NCI-H128 (cell line): ENCODE results near the gene RAD51AP2.

Experiments
- DNase-seq: peaks from one replicate; lab custom pipeline; 2025; ENCODE audit not compliant: unreplicated experiment; lab: John Stamatoyannopoulos, UW

RAD51AP2 gene

DNA sequence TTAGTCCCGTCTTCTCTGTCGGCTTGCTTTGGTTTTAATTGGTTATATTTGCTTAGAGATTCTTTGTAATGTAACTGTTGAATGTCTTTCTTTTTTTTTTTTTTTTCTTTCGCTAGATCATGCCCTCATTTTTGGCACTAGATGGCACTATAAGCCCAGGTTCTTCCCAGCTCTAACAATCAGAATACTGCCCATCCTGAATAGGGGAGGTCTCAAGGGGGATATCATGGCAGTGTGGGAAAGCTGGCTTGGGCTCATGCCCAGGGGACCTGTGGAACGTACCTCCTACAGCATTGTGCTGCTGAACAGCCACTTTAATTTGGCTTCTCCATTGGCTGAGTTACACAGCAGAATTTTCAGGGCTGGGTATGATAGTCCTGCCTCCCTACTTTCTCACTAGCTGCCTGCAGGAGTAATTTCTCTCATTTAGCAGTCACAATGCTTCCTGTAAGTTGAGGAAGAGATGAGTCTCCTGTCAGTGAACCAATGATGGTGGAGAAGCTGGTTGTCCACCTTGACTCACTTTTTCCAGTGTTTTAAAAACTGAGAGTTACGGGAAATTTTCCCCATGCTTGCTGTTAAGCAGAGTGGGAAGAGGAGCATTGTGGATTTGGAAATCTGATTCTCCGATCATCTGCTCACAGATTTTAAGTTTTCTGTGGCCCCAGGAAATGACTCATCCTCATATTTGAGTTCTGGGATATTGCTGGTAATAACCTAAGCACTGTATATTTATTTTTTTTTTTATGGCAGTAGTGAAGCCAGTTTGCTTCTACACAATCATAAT, 47.2 kb downstream of the RAD51AP2 start:
- no peak for DNase-seq

DNA sequence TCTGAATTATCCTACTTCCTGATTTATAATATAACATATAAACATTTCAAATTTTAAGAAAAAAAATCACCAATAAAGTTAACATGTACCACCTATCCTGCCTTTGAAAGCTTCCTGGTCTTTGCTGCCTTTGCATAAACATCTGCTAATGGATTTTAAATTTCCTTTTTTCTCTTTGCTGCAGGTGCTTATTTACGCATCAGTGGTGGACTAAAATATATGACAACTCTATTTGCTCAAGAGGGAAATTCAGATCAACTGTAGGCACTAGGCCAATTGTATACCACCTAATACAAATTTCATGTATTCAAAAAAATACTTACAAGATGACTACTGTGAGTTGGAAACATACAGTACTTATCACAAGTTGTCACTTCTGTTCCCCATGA, 57.2 kb downstream of the RAD51AP2 start:
- DNase-seq: no peak
